Activated naive CD4-positive, alpha-beta T cell treated with anti-CD3 and anti-CD28 coated beads, Interleukin-2, amount 10 ng/mL, durations not matched to agents 7 days and 5 days (primary cell): ENCODE data around the gene USP5.

ENCODE experiments used
- CTCF ChIA-PET: fragments of 350-600 bp; sonication (Branson Sonifier 250); formaldehyde crosslinking; loops from one replicate; lab custom pipeline; 2021; ENCODE audit warnings: antibody characterized with exemption; lab: Charles Lee
- DNase-seq: peaks from one replicate; pipeline ENCODE4 v3.0.0-alpha.2; 2020
- H3K27ac Mint-ChIP-seq: one replicate; pipeline ENCODE4 v1.8.0; 2021; ENCODE audit warnings: mild to moderate bottlenecking, moderate library complexity, mixed read lengths
- H3K27me3 Mint-ChIP-seq: one replicate; pipeline ENCODE4 v1.8.0; 2021; ENCODE audit warnings: mild to moderate bottlenecking, mixed read lengths
- H3K36me3 Mint-ChIP-seq: one replicate; pipeline ENCODE4 v1.8.0; 2021; ENCODE audit warnings: mixed read lengths
- H3K4me1 Mint-ChIP-seq: one replicate; pipeline ENCODE4 v1.8.0; 2021; ENCODE audit warnings: mixed read lengths
- H3K4me3 Mint-ChIP-seq: one replicate; pipeline ENCODE4 v1.8.0; 2021; ENCODE audit warnings: mild to moderate bottlenecking, moderate library complexity, mixed read lengths
- H3K9me3 Mint-ChIP-seq: one replicate; pipeline ENCODE4 v1.8.0; 2021; ENCODE audit warnings: mixed read lengths

USP5 gene

DNA sequence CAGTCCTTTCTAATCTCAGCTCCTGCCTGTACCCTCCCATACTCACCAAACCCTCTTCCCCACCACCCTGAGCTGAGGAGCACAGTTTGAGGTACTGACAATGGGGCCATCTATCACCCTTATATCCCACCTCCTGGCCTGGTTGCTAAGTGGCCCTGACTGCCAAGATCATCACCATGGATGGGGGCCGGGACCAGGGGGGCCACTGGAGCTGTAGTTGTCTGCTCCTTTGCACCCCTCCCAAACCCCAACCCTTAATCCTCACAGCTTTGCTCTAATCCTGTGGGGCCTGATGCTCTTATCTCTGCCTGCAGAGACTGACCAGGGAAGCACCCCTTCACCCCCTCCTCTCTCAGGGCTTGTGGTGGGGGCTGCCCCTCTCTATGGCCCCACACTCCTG is 11.6 kb upstream of the USP5 start:
- H3K4me3 Mint-ChIP-seq, result no peak overlapping the region
- H3K4me1 Mint-ChIP-seq, result peaks cover 4% of the 10 kb centered on the region
- H3K27ac Mint-ChIP-seq, result no peak overlapping the region
- no peaks in the 10 kb centered on the region for H3K9me3 Mint-ChIP-seq
- DNase-seq, result no peak
- CTCF ChIA-PET, result interaction anchor here (1.3 to 2.3 kb wide), 2 partner anchors 12 to 87 kb away, joined by 5 to 7 read pairs; partner anchors contain the start of genes MLF2 and P3H3
- H3K36me3 Mint-ChIP-seq, result no peaks in the 10 kb centered on the region
- H3K27me3 Mint-ChIP-seq, result peaks cover 25% of the 10 kb centered on the region

DNA sequence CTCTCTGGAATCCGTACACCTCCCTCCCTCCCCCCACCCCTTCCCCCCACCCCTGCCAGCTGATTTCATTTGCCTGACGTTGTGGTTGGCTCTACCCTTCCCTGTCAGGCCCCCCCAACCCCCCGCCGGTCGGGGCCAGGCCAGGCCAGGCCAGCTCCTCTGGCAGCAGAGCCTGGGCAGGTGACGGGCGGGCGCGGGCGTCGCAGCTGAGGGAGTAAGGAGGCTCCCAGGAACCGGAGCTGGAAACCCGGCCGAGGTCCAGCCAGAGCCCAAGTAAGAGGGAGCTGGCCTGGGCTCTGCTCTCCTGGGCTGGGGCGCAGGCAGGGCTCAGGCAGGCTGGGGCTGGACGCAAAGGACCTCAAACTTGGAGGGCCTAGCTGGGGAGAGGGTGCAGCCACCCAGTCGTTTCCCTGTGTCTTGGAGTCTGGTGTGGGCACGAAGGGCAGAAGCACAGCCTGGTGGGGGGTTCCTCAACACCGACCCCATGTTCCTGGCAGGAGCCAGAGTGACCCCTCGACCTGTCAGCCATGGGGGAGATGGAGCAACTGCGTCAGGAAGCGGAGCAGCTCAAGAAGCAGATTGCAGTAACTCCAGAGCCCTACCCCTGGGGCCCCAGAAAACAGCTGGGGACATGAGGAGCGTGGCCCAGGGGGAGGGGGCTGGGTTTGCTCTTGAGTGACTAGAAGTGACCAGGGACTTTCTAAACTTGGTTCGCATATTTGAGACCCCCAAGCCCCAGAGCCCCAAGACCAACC is 11.0 kb upstream of the USP5 start, which contains the start of gene GNB3:
GNB3 (plus strand) TSS at position 165 of the 755 bp plus-strand sequence; CDS start at position 528, 363 bp downstream.
- Mint-ChIP-seq H3K27me3 (peaks cover 25% of the 10 kb centered on the region), H3K4me3 (no peak within 1 kb of the TSS), H3K4me1 (no peaks in the 10 kb centered on the region), H3K27ac (no peak within 1 kb of the TSS), H3K36me3 (no peaks in the 10 kb centered on the region), H3K9me3 (no peaks in the 10 kb centered on the region)
- CTCF ChIA-PET, result interaction anchor here (1.3 kb wide), 1 partner anchor 12 kb away, joined by 7 read pairs; the partner anchor contains the start of gene P3H3
- DNase-seq, result no peak

DNA sequence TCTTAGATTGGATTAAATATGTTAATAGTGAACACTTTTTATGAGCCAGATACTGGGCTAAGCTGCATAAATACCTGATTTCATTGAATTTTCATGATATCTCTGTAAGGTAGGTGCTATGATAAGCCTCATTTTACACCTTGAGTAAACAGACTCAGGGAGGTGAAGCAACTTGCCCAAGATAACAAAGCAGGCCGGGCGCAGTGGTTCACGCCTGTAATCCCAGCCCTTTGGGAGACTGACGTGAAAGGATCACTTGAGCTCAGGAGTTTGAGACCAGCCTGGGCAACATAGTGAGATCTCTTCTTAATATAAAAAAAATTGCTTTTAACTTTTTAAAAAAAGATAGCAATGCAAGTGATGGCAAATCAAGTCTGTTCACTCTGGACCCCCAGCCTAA is 9.9 kb upstream of the USP5 start:
- DNase-seq, result no peak
- no peaks in the 10 kb centered on the region for H3K4me1 Mint-ChIP-seq
- no peak overlapping the region for H3K4me3 Mint-ChIP-seq
- peaks cover 6% of the 10 kb centered on the region for H3K36me3 Mint-ChIP-seq
- no peak overlapping the region for H3K27ac Mint-ChIP-seq
- no peaks in the 10 kb centered on the region for H3K9me3 Mint-ChIP-seq
- CTCF ChIA-PET, result interaction anchor here (1.4 to 3.9 kb wide), 2 partner anchors 7 to 28 kb away, joined by 3 to 29 read pairs; no protein-coding TSS in a partner anchor
- H3K27me3 Mint-ChIP-seq, result peaks cover 22% of the 10 kb centered on the region

DNA sequence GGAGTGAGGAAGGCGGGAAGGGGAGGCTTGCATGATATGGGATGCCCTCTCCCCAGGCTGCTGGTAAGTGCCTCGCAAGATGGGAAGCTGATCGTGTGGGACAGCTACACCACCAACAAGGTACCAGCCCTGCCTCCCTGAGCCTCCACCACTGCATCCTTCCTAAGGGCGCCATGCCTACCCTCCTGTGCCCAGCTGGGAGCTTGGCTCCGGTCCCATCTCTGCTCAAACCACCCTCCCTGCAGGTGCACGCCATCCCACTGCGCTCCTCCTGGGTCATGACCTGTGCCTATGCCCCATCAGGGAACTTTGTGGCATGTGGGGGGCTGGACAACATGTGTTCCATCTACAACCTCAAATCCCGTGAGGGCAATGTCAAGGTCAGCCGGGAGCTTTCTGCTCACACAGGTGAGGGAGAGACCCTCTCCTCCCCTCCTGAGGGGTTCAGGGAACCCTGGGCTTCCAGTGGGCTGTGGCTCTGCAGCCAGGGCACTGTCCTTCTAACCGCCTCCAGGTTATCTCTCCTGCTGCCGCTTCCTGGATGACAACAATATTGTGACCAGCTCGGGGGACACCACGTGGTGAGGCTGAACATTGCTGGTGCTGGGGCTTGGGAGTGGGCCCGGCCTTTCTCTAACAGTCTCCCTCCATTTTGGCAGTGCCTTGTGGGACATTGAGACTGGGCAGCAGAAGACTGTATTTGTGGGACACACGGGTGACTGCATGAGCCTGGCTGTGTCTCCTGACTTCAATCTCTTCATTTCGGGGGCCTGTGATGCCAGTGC is 8.6 kb upstream of the USP5 start:
- H3K4me1 Mint-ChIP-seq, result peaks cover 9% of the 10 kb centered on the region
- CTCF ChIA-PET, result interaction anchor here (0.9 to 3.9 kb wide), 2 partner anchors 8 to 11 kb away, joined by 3 to 29 read pairs; no protein-coding TSS in a partner anchor
- peaks cover 15% of the 10 kb centered on the region for H3K36me3 Mint-ChIP-seq
- H3K27me3 Mint-ChIP-seq, result peaks cover 20% of the 10 kb centered on the region
- H3K4me3 Mint-ChIP-seq, result no peak overlapping the region
- H3K9me3 Mint-ChIP-seq, result no peaks in the 10 kb centered on the region
- no peak overlapping the region for H3K27ac Mint-ChIP-seq
- no peak for DNase-seq

DNA sequence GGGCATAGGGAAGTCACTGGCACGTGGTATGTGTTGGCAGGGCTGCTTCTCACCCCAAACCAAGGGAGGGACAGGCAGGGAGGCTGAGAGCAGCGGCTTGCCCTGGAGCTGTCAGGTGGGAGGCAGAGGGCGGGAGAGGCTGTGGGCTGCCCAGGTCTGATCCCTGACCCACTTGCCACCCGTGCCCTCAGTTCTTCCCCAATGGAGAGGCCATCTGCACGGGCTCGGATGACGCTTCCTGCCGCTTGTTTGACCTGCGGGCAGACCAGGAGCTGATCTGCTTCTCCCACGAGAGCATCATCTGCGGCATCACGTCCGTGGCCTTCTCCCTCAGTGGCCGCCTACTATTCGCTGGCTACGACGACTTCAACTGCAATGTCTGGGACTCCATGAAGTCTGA is 6.6 kb upstream of the USP5 start:
- Mint-ChIP-seq H3K27me3 (peaks cover 7% of the 10 kb centered on the region), H3K4me1 (peaks cover 28% of the 10 kb centered on the region), H3K27ac (no peak overlapping the region), H3K9me3 (no peaks in the 10 kb centered on the region), H3K36me3 (peaks cover 32% of the 10 kb centered on the region), H3K4me3 (no peak overlapping the region)
- CTCF ChIA-PET, result interaction anchor here (3.9 kb wide), 1 partner anchor 10 kb away, joined by 29 read pairs; no protein-coding TSS in a partner anchor
- no peak for DNase-seq

DNA sequence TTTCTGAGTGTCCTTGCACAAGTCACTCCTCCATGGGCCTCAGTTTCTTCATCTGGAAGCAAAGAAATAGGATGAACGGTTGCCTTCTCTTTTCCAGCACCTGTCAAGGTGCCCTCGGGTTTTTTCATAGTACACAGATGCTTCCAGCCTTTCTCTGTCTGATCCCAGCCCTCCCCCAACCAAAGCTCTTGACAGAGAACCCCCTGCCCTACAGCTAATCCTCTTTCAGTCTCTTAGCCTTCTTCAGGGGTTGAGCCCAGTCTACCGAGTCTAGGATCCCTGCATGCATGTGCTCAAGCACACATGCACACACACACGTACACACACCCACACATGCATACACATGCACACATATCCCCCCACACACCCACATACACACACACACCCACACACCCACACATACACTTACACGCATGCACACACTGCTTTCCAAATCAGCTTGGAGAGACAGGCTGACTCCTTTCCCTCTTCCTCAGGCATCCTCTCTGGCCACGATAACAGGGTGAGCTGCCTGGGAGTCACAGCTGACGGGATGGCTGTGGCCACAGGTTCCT is 5.6 kb upstream of the USP5 start:
- peaks cover 7% of the 10 kb centered on the region for H3K27me3 Mint-ChIP-seq
- no peak for DNase-seq
- H3K4me1 Mint-ChIP-seq, result peaks cover 33% of the 10 kb centered on the region
- CTCF ChIA-PET, result interaction anchor here (0.7 kb wide), 1 partner anchor 15 kb away, joined by 3 read pairs; no protein-coding TSS in a partner anchor
- no peak overlapping the region for H3K4me3 Mint-ChIP-seq
- no peak overlapping the region for H3K27ac Mint-ChIP-seq
- no peaks in the 10 kb centered on the region for H3K9me3 Mint-ChIP-seq
- peaks cover 36% of the 10 kb centered on the region for H3K36me3 Mint-ChIP-seq

DNA sequence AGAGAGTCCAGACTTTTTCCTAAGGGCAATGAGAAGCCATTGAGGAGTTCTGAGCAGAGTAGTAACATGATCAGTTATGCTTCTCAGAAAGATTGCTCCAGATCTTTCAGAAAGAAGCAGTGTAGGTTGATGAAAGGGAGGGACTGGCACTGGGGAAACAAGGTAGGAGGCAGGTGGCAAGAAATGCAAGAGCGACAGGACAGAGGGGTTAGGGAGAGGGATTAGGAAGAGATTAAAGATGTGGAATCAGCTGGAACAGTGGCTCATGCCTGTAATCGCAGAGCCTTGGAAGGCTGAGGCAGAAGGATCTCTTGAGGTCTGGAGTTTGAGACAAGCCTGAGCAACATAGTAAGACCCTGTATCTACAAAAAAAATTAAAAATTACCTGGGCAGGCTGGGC is 4.3 kb upstream of the USP5 start:
- H3K4me1 Mint-ChIP-seq, result peaks cover 33% of the 10 kb centered on the region
- no peak overlapping the region for H3K4me3 Mint-ChIP-seq
- H3K9me3 Mint-ChIP-seq, result no peaks in the 10 kb centered on the region
- no peak for DNase-seq
- H3K27me3 Mint-ChIP-seq, result peaks cover 7% of the 10 kb centered on the region
- no peak overlapping the region for H3K27ac Mint-ChIP-seq
- CTCF ChIA-PET, result interaction anchor here (1.2 to 6.2 kb wide), 3 partner anchors 12 to 21 kb away, joined by 3 to 38 read pairs (median 6); partner anchors contain the start of gene P3H3
- peaks cover 36% of the 10 kb centered on the region for H3K36me3 Mint-ChIP-seq

DNA sequence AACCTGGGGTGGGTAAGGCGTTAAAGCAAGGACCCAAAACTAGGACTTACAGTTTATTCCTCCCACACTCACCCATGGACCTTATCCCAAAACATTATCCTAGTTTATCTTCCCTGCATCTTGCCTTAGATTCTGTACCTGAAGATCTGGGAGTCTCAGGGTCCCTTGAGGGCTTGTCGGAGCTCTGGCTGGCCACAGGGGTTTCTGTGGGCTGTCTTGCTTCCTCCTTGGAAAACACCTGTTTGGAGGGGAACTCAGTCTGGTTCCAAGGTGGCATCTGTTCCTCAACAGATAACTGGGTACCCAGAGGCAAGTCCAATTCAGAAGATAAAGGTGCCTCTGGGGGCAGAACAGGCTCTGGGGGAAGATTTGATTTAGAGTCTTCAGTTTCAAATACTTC is 2.5 kb upstream of the USP5 start:
- Mint-ChIP-seq H3K27ac (peak overlapping the region; percentile 69), H3K4me3 (peak overlapping the region; percentile 84), H3K36me3 (peaks cover 39% of the 10 kb centered on the region), H3K27me3 (no peaks in the 10 kb centered on the region), H3K4me1 (peaks cover 48% of the 10 kb centered on the region), H3K9me3 (no peaks in the 10 kb centered on the region)
- DNase-seq, result no peak
- CTCF ChIA-PET, result interaction anchor here (1.1 to 6.2 kb wide), 4 partner anchors 13 to 24 kb away, joined by 3 to 38 read pairs (median 5); partner anchors contain the start of genes P3H3 and SPSB2

DNA sequence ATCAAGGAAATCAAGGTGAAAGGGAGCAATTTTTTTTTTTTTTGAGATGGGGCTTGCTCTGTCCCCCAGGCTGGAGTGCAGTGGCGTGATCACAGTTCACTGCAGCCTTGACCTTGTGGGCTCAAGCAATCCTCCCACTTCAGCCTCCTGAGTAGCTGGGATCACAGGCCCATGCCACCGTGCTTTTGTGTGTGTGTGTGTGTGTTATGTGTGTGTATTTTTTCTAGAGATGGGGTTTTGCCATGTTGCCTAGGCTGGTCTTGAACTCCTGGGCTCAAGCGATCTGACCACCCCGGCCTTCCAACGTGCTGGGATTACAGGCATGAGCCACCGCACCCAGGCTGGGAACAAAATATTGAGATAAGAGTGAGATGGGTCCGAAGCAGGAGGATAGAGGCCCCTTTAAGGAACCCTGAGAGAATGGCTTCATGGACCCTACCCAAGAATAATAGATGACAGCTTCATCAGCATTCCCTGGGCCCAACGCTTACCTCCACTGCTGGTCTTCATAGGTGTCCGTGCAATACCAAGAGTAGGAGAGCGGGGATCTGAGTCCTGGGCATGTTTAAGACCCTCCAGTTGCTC is 1.9 kb upstream of the USP5 start:
- DNase-seq, result no peak
- no peaks in the 10 kb centered on the region for H3K9me3 Mint-ChIP-seq
- no peaks in the 10 kb centered on the region for H3K27me3 Mint-ChIP-seq
- H3K36me3 Mint-ChIP-seq, result peaks cover 39% of the 10 kb centered on the region
- peaks cover 54% of the 10 kb centered on the region for H3K4me1 Mint-ChIP-seq
- CTCF ChIA-PET, result interaction anchor here (2.0 to 6.2 kb wide), 3 partner anchors 14 to 21 kb away, joined by 6 to 38 read pairs (median 12); partner anchors contain the start of gene P3H3
- peak overlapping the region; percentile 84 for H3K4me3 Mint-ChIP-seq
- H3K27ac Mint-ChIP-seq, result peak overlapping the region; percentile 87

DNA sequence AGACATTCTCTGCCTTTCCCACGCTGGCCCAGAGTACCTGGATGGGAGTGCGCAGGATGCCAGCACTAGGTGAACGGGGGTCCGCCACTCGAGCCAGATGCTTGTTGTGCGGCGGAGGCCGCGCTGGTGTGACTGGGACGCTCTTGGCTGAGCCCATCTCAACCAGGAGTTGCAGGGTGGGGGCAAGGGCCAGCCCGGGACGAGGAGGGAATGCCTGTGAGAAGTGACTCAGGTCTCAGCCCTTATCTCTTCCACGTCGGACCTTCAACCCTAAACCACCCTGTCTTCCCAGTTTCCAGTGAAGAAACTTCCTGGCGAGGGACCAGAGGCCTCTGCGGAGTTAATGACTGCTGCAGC is 1.2 kb upstream of the USP5 start:
- Mint-ChIP-seq H3K36me3 (peaks cover 43% of the 10 kb centered on the region), H3K27me3 (no peaks in the 10 kb centered on the region), H3K9me3 (no peaks in the 10 kb centered on the region), H3K4me3 (peak overlapping the region; percentile 84), H3K4me1 (peaks cover 55% of the 10 kb centered on the region), H3K27ac (peak overlapping the region; percentile 100)
- CTCF ChIA-PET, result interaction anchor here (1.0 to 6.2 kb wide), 6 partner anchors 15 to 97 kb away, joined by 3 to 38 read pairs (median 8); partner anchors contain the start of gene SPSB2
- DNase-seq, result no peak

DNA sequence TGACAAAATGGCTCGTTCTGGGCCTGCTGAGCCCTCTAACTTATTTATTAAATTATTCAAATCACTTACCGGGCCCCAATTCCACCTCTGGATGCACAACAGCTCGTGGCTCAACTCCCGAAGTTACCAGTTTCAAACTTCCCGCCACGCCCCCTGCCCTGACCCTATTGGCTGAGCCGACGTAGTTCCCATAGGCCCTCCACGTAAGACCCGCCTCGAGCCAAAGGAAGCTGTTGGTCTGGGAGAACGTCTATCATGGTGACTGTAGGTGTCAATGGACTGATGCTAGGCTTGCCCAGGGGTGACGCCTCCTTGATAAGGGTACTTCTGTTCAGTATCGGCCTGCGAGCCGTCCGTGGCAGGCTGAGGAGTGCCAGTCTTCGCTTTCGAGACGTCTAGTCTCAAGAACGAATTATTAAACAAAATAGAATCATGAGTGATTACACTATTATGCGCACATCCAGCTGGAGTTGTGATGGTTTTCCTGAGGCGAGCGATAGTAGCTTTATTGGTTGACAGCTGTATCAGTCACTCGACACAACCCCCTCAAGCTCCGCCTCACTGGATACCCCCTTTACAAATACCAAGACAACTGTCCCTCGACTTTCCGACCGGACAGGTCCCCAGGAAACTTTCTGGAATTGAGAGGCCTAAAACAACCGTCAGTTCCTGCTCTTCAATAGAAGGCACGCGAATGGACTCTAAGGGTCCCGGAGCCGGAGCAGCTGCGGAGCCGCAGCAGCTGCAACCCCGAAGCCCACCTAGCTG is 613 bp upstream of the USP5 start, which contains the start of gene CDCA3:
CDCA3 (minus strand) TSS at position 134 of the 768 bp plus-strand sequence. CDS start 334 bp downstream, outside the sequence.
- H3K27ac Mint-ChIP-seq, result peak within 1 kb of the TSS; percentile 100
- peak within 1 kb of the TSS; percentile 84 for H3K4me3 Mint-ChIP-seq
- peaks cover 55% of the 10 kb centered on the region for H3K4me1 Mint-ChIP-seq
- no peaks in the 10 kb centered on the region for H3K27me3 Mint-ChIP-seq
- peak; percentile 97 for DNase-seq
- H3K36me3 Mint-ChIP-seq, result peaks cover 46% of the 10 kb centered on the region
- CTCF ChIA-PET, result interaction anchor here (1.0 to 6.2 kb wide), 8 partner anchors 15 to 97 kb away, joined by 3 to 38 read pairs (median 5); partner anchors contain the start of gene SPSB2
- no peaks in the 10 kb centered on the region for H3K9me3 Mint-ChIP-seq

DNA sequence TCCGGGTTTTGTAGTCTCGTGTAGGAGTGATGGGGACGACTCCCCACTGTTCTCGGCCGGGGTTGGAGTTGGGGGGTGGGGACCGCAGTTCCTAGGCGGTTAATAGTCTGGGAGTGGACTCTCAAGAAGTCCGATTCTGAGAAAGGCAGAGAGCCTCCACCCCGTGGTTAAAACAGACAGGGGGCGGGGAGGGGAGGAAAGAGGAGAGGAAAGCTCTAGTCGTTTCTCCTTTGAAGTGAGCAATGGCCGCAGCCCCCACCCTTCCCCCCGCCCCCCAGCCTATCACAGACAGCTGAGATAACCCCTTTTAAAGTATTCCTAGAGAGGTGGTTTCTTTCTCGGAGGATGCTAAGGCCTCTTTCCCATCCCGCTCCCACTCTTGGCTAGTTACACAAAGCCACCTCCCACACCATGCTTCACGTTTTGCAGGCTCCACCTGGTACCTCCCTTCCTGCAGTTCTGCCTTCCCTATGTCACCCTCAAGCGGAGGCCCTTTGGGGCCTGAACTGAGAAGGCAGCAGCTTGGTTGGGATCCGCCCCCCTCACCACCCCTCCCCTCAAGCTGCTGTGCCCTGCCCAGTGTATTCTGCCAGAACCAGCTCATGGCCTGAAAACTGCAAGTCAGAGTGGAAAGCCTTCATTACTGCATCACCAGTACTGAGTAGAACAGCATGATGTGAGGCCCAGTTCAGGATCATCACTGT is 853 bp downstream of the USP5 start:
- Mint-ChIP-seq H3K36me3 (peaks cover 50% of the 10 kb centered on the region), H3K4me1 (peaks cover 48% of the 10 kb centered on the region), H3K27me3 (no peaks in the 10 kb centered on the region), H3K4me3 (peak overlapping the region; percentile 84), H3K9me3 (no peaks in the 10 kb centered on the region), H3K27ac (peak overlapping the region; percentile 100)
- CTCF ChIA-PET, result interaction anchor here (0.6 to 6.2 kb wide), 12 partner anchors 12 to 311 kb away, joined by 3 to 38 read pairs (median 4); partner anchors contain the start of genes SPSB2 and TPI1
- peak; percentile 84 for DNase-seq
